GM19099 (cell line): Measurements from ENCODE around the gene VPS33A.

Experiments
- POLR2A ChIP-seq: IDR thresholded peaks from 3 replicates; pipeline ENCODE4 v1.6.1; 2011; ENCODE audit warnings: low read depth; ENCODE audit not compliant: insufficient read length; ENCODE audit errors: extremely low read depth

VPS33A gene

DNA sequence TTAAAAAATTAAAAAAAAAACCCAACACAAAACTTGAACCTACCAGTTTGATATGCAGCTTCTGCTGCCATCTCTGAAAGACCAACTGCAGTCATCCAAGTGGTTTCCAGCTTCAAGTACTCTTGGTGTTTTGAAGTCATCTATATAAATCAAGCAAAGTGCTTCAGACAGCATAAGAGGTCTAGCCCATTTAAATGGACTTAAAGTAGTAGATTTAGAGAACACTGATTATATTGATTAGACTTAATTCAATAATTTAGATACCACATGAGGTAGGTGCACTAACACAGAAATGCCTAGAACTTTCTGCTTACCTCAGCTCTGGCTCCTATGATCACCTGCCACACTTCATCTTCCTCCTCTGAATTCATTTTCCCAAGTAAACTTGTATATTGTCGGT lies 49.8 kb downstream of the VPS33A start:
- no peak for TF ChIP-seq POLR2A

DNA sequence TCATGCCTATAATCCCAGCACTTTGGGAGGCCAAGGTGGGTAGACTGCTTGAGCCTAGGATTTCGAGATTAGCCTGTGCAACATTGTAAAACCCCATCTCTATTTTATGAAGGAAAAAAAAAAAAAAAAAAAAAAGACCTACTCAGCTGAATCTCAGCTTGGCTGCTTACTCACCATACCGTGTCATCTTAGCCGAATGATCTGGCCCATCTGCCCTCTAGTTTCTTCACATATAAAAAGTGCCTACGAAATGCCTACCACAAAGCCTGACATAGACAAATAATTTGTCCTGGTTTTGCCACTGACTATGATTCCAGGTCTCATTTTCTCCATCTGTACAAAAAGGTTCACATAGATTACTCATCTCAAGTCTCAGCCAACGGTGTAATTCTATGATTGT lies 50.5 kb downstream of the VPS33A start:
- TF ChIP-seq POLR2A, result no peak

DNA sequence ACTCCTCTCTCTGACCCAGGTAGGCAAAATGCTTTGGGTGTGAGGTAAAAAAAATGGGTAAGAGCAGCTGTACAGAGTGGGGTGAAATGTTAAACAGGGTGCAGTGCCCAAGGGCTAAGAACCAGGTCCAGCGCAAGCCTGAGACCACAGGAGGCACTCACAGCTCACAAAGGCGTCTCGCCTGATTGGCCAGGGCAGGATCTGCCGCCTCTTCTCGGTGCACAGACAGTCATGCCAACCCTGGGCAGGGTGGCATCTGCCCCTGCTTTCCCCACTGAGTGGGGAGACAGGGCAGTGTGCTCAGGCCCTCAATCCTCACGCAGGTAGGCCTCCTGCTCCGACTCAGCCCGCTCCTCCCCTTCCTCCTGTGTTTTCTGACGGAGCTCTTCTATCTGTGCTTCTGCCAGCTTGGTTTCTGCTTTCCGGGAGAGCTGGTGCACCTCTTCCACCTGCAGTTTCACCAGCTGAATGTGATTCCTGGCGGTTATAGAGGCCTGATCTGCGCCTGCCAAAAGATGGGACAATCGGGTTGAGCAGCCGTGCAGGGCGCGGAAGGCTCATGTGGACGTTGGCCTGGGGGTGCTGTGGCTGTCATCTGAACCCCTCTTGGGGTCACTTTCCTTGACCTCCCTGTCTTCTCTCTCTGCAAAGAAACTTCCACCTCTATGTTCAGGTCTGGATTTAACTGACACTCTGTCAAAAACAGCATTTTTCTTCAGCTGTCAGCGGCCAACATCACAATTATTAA lies 58.0 kb downstream of the VPS33A start:
- no peak for TF ChIP-seq POLR2A

DNA sequence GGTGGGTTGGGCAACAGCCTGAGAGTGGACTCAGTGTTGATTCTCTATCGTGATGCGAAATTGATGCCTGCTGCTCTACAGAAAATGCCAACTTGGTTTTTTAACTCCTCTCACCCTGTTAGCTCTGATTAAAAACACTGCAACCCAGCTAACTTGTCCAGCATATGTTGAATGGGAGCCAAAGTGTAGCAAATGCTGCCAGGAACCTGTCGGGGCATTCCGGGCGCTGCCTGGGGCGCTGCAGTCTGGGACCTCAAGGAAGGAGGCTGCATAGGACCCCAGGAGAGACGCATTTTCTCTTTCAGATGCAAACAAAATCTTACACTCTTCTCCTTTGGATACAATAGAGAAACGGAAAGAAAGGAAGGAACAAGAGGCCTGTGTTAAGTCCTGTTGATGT lies 58.9 kb downstream of the VPS33A start:
- TF ChIP-seq POLR2A, result no peak

DNA sequence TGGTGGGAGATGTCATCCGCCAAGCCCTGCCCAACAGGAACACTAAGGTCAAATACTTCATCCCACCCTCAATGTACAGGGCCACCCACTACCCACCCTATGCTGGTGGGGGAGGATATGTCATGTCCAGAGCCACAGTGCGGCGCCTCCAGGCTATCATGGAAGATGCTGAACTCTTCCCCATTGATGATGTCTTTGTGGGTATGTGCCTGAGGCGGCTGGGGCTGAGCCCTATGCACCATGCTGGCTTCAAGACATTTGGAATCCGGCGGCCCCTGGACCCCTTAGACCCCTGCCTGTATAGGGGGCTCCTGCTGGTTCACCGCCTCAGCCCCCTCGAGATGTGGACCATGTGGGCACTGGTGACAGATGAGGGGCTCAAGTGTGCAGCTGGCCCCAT lies 59.3 kb downstream of the VPS33A start:
- TF ChIP-seq POLR2A, result no peak

DNA sequence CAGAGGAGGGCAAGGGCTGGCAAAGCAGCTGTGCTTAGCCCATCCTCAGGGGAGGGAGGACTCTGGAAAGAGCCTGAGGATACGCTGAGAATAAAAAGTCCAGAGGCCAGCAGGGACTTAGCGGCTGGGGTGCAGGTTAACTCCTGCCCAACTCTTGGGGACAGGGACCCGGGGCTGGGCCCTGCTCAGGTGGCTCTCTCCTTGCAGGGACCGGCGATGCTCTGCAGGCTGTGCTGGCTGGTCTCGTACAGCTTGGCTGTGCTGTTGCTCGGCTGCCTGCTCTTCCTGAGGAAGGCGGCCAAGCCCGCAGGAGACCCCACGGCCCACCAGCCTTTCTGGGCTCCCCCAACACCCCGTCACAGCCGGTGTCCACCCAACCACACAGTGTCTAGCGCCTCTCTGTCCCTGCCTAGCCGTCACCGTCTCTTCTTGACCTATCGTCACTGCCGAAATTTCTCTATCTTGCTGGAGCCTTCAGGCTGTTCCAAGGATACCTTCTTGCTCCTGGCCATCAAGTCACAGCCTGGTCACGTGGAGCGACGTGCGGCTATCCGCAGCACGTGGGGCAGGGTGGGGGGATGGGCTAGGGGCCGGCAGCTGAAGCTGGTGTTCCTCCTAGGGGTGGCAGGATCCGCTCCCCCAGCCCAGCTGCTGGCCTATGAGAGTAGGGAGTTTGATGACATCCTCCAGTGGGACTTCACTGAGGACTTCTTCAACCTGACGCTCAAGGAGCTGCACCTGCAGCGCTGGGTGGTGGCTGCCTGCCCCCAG lies 60.0 kb downstream of the VPS33A start:
- TF ChIP-seq POLR2A, result no peak

DNA sequence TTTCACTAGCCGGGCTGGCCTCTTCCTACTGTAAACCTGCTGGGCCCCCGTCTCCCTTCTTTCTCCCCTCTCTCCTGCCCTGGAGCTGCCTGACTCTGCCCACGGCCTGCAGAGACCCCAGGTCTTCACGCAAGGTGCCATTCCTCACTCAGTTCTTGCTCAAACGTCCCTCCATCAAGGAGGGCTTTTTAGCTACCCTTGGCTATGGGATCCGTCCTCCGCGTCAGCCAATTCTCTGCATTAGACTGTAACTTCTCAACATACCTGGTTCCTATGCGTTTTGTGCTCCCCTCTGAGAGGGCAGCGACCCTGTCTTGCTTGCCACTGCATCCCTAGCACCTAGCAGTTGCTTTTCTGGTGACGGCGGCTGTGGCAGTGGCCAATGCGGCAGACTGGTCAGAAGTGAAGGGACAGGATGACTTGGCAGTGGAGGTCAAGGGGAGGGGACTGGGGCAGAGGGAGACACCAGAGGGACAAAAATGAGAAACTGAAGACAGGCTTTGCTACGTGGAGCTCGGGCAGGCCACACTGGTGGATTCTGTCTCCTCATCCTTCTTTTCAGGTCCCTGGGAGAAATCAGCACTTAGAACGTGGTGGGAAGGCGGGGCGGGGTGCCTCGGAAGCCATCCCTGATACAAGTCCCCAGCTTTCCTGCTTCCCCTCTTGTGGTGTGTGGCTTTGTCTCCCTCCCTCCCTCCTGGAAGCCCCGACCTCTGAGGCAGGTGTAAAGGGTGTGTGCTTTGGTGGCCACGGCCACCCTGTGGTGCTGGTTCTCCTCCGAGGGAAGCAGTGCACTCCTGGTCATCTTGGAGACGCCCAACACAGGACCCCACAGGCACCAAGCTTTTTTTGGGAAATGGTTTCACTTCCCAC lies 61.0 kb downstream of the VPS33A start:
- TF ChIP-seq POLR2A, result no peak

DNA sequence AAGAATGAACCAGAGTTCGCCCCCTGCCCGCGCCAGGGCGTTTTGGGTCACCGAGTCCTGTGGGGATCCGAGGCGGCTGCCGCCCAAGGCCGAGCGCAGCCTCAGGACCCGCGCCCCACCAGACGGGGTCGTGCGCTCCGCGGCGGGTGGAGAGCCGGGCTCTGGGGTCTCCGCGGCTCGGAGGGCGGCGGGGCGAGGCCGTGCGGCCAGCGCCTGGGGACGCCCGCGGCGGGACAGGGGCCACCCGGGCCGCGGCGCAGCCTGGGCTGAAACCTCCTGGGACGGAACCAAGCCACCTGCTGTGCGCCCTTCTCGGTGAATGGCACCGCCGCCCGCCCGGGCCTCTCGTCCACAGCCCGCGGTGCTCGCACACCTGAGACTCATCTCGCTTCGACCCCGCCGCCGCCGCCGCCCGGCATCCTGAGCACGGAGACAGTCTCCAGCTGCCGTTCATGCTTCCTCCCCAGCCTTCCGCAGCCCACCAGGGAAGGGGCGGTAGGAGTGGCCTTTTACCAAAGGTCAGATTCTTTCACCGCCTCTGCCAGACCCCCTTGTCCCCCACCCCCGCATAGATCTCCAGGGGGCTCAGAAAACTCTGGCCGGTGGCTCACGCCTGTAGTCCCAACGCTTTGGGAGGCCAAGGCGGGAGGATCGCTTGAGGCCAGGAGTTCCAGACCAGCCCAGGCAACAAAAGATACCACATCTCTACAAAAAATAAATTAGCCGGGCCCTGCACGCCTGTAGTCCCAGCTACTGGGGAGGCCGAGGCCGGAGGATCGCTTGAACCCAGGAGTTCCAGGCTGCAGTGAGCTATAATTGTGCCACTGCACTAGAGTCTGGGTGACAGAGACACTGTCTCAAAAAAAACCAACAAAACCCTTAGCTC lies 61.9 kb downstream of the VPS33A start:
- no peak for TF ChIP-seq POLR2A

DNA sequence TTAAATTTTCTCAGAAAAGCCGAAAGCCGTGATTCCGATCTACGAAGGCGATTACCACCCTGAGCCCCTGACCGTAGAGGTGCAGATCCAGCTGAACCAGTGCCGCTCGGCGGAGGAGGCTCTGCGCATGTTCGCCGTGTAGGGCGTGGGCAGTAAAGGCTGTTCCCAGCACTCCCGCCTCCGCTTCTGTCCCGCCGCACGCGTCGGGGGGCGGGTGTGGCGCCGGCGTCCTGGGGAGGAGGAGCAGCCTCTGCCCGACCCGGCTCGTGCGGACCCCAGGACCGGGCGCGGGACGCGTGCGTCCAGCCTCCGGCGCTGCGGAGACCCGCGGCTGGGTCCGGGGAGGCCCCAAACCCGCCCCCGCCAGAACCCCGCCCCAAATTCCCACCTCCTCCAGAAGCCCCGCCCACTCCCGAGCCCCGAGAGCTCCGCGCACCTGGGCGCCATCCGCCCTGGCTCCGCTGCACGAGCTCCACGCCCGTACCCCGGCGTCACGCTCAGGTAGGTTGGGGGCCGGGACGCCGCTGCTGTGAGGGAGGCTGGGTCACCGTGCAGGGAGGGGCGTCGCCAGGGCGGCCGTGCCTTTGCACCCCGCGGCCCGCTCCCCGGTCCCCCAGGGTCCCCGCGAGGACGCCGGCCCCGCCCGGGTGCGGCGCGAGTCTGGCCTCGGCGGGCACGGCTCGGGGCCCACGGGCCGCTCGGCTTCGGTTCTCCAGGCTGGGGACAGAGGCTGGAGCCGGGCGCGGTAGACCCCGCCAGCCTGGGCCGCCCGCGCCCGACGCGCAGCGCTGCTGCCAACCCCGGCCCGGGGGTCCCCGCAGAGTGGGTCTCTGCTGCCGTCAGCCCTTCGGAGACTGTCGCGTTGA lies 62.8 kb downstream of the VPS33A start, which contains the start of gene B3GNT4:
Gene B3GNT4 (plus strand): TSS at position 409 of the 866 bp plus-strand sequence. CDS start 910 bp downstream, outside the sequence.
- TF ChIP-seq POLR2A, result no peak

DNA sequence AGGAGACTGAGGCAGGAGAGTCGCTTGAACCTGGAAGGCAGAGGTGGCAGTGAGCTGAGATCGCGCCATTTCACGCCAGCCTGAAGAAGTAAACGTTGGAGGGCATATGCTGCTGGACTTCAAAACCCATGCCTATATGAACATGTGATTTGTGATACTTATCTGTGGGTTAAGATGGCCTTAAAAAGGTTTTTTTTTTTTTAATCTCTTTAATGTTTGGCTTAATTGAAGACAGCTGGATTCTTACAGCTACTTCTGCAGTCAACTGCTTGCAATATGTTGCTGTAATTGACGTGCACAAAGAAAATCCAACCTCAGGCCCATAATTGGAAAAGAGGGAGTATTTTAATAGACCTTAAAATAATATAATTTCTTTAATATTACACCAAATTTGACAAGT lies 64.3 kb downstream of the VPS33A start:
- no peak for TF ChIP-seq POLR2A

DNA sequence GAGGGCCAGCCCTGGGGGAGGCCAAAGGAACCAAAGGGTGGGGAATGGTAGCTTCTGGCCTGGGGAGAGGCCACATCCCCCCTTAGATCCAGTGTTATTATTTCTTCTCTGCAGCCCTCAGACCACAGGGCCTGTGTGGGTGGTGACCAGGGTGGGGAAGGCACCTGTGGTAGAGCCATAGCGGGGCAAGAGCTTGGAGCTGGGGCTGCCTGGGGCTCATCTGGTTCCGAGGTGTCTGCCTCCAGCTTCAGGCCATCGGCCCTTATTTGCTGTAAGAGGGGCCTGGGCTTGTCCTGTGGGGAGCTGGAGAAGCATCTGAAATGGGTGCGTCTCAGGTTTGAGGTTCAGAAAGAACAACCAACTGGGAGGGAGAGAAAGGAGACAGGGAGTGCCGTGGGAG lies 64.9 kb downstream of the VPS33A start:
- TF ChIP-seq POLR2A, result no peak

DNA sequence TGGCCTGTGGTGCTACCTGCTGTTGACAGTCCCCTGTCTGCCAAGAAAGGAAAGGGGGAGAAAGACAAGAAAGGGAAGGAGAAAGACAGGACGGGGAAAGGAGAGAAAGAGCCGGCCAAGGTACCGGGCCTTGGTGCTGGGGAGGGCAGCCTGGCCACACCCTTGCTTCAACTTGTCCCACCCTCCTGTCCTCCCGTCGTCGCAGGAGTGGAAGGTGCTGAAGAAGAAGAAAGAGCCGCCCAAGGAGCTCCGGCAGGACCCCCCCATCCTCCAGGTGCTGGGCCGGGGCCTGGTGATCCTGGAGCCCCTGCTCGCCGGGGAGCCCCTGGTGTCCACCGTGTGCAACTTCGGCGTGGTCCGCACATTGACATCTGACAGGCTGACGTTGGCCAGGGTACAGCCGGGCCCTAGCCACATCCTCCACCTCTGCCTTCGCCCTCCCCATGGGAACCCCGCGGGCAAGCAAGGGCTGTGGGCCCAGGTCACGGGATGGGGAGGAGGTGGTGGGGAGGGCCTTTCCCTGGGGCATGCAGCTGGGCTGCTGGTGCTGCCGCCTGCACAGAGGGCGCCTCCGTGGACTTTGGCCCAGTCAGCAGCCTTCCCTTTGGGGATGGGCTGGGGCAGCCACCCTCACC lies 65.6 kb downstream of the VPS33A start:
- TF ChIP-seq POLR2A, result no peak
